ENCODE results near the gene FOXF1.

The FOXF1 gene

DNA sequence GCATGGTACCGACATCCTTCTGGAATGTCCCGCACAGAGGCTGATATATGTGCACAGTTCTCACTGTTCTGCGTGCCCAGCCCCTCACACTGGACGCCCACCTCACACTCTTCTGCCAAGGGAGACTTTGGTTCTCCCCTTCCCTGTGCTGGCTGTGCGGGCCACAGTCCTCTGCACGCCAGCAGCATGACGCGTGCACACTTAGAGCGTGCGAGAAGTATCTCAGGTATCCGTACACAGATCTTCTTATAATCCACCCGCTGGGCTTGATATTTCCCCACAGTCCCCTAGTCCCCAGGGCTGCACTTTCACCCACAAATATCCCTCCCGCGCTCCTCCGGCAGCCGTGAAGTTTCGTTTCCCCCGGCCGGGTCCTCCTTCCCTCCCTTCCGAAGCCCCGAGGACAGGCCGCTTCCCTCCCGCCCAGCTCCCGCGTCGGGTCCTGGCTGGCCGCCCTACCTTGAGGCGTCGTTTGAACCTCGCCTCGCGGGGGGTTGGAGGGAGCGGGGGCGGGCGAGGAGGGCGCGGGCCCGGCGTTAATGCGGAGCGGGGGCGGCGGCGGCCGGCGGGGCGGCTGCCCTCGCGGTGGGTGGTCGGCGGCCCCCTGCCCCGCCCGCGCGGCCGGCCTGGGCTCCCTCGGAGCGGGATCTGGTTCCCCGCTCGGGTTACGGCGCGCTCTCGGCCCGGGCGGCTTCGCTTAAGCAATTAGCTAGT is 5.0 kb upstream of the FOXF1 start:
- DNase-seq (ENCODE audit: low spot score), result no peak

- no peak for DNase-seq (ENCODE audit: low spot score)
Observed at GRCh38 chr16:86505899-86506864, 4.1 kb upstream of the FOXF1 start.

DNA sequence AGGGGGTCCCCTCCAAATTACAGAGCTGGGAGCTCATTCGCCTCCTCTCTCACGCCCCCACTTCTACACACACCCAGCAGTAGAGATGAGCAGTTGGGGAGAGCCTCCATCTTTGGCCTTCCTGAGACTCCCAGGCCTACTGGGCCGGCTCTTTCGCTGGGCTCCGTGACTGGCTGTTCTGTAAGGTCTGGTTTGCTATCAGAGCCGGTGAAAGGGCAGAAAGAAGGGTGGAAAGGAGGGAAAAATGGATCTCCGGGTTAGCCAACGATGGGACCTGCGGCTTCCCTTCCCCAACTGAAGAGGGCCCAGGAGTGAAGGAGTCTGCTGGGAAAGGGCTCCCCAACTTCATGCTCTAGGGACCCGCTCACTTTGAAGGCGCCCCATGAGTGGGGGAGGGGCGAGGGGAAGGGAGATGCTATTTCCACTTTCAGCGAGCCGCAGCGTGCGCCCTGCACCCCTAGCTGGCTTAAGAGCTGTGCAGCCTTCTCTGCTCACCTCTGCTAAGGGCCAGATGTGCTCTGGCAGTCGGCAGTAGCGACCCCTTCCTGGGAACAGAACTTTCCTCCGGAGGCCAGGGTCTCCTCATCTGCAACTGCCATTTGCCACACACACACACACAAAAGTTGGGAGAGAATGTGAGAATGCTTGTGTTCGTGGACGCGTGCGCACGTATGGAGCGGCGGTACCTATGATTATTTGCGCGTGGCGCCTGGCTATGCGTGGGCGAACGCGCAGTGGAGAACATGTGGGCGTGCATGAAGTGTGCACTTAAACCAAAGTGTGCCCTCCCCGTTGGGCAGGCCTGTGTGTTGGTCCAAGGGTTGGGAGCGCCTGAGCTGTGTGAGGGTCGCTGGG is 2.9 kb upstream of the FOXF1 start:
- no peak for DNase-seq (ENCODE audit: low spot score)

GRCh38 chr16:86508028-86508946 is 2.0 kb upstream of the FOXF1 start:
- DNase-seq (ENCODE audit: low spot score), result no peak

DNA sequence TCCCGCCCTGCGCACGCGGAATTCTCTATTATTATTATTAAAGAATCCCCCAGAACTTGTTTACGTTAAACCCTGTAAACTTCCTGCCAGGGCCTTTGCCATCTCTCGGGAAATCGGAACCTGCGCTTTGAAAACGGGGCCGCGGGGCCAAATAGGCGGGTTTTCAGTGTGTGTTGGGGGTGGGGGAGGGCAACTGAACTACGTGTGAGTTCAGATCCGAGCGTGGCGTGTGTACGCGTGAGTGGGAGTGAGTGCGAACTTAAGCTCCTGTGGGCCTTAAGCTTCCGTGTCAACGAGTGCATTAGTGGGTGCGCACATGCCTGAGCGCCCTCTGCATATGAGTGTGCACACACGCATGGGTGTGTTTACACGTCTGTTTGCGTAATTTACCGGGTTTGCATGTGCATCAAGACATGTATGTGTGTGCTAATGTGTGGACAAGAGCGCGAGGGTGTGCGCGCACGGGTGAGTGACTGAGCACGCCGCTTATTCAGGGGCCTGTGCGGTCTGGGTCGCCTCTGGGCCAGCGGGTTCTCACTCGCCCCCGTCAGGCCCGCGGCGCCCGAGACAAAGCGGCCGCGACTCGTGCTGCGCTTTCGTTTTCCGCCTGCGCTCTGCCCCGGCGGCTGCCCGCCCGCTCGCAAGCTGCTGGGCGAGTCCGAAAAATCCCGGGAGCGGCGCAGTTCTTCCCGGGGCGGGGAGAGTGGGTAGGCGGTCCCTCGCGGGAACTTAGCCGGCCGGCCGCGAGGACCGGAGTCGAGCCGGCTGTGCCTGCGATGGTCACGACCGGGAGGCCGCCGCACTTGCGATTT is 1.2 kb upstream of the FOXF1 start:
- no peak for DNase-seq (ENCODE audit: low spot score)

GRCh38 chr16:86509759-86510464 is 415 bp upstream of the FOXF1 start:
- no peak for DNase-seq (ENCODE audit: low spot score)

GRCh38 chr16:86511317-86512161 is 1.2 kb downstream of the FOXF1 start:
- no peak for DNase-seq (ENCODE audit: low spot score)

- DNase-seq (ENCODE audit: low spot score), result no peak
Observed at GRCh38 chr16:86512301-86512859, 2.1 kb downstream of the FOXF1 start.

GRCh38 chr16:86512860-86513470 is 2.6 kb downstream of the FOXF1 start:
- DNase-seq (ENCODE audit: low spot score), result no peak

DNA sequence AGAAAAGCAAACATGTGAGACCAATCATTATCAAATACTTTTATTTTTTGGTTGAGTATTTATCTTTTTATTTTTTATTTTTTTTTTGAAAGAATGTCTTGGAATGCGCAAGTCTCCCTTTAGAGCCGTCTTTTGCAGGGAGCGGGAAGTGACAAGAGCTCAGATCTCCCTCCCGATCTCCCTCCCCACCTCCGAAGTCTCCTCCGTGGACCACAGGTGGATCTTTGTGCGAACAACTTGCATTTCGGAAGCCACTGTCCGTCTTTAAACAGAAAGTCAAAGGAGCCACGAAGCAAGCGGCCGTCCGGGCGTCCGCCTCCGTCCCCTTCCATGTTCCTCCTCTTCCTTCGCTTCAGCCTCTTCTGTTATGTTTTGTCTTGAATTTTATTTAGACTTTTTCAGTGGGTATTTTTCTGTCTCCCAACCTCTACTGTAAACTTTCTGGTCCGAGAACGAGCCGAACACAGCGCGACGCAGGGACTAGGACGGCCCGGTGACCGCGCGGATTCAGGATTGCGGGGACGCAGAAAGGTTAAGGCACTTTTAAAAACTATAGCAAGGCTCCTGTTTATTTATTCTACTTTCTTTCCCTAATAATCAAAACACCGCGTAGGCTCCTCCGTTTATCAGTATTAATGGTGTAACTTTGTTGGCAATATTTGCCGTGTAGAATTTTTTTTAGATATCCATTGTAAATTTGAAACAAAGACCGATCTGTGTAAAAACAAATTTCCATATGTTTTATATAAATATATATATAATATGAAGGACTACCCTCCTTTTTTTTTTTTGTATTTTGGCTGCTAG is 3.3 kb downstream of the FOXF1 start:
- no peak for DNase-seq (ENCODE audit: low spot score)

DNA sequence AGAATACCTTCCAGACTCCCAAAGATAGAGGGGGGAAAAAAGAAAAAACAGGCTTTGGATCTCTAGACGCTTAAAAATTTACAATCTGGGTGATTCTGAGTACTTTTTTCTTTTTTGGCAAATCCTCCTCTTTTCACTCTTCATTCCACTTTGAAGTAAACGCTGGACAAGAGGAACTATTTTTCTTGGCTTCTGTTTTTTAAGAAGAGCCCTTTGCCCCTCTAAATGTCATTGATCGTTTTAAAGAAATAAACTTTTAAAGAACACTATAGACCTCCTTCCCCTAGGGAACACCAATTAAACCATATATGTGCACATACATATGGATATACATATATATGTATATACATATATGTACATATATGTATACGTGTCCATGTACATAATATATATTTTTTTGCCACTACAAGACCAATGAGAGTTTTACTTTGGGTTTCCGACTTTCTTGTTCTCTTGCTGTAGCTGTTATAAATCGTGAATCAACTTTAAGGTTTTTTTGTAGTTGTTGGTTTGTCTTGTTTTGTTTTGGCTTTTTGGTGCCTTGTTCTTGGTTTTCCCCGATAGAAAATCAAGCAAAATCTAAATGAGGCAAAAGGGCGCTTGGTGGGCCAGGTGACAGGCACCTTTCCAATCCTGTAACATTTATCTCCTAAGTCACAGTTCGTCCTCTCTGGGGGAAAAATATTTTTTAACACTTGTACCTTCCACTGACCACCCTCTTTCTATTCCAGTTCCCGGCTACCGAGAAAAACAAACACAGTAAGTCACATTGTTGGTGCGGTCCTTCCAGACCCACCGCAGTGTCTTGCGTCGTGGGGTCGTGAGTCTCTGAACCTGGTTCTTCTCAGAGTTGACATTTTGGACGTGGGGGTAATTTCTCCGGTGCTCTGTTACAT is 4.4 kb downstream of the FOXF1 start:
- DNase-seq (ENCODE audit: low spot score), result no peak

GRCh38 chr16:86515413-86515776 is 5.1 kb downstream of the FOXF1 start:
- DNase-seq (ENCODE audit: low spot score), result no peak

DNA sequence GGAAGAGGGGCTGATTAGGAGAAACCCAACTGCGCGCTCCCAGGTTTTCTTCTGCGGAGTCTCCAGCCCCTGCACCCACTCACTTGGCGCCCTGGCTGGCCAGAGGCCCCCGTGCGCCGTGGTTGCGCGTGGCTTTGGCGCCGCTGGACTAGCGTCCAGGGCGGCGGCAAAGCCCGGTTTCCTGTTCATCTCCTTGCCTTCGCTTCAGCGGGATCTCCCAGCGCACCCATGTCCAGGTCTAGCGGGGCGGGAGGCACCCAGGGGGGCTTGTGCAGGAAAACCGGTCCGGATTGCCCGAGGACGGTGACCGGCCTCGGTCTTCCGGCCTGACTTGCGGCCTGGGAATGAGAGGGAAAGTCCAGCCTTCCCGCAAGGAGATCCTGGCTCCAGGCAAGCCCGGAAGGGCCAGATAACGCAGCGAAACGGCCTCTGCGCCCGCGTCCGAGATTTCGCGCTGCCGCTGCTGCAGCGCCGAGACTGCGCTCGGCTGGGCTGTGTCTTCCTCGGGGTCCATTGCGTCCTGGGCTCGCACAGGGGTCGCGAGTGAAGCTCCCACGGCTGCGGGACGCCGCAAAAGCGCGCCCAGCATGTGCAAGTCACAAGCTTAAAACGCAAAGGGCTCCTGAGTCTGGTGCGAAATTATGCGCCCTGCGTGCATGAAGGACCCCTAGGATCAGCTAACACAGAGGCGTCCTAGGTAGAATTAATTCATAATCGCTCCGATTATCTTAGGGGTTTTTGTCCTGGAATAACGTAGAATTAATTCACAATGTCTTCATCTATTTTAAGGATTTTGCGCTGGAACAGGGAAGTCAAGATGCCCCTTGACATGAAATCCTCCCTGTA is 5.7 kb downstream of the FOXF1 start:
- DNase-seq (ENCODE audit: low spot score), result no peak

GRCh38 chr16:86516623-86517003 is 6.3 kb downstream of the FOXF1 start:
- no peak for DNase-seq (ENCODE audit: low spot score)

GRCh38 chr16:86517033-86517432 is 6.7 kb downstream of the FOXF1 start:
- DNase-seq (ENCODE audit: low spot score), result no peak

All from CD4-positive, alpha-beta T cell treated with Interleukin-2 at 100 ng/mL for 4 hours (primary cell).